ENCODE measurements around the gene MTMR1.

DNA sequence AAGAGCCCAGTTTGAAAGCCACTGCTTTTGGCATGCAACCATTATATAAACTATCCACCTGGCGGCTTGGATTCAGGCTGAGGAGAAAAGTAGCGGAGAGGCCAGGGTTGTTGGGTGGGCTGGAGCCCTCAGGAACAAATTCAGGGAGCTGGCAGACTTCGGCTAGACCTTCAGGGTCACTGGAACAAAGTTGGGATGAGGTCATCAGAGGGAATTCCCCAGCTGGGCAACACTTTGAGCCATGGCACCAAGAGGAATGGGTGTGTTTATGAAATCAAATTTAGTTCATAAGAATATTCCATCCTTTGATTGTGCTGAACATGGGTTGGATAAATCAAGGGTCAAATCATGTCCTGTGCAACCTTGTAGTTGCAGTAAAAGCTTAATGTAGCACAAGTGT is 22.0 kb downstream of the MTMR1 start:
- TF ChIP-seq CTCF (IDR thresholded peaks at IDR 0.05; ENCODE audit: borderline replicate concordance, extremely low read depth, low read length, poor library complexity, severe bottlenecking): no peak
- no peak for TF ChIP-seq EZH2 (IDR thresholded peaks at IDR 0.05; ENCODE audit: borderline replicate concordance, low read depth, low read length, severe bottlenecking)

Measured in DND-41 (cell line).